DOHH2 (cell line): ENCODE results near the gene FAIM2.

ENCODE experiments used
- CTCF ChIP-seq: fragments of 200-600 bp; sonication (generic); IDR thresholded peaks from one replicate; pipeline ENCODE4 v1.5.1; 2014; ENCODE audit warnings: antibody characterized with exemption, mild to moderate bottlenecking, low read depth, low read length; ENCODE audit not compliant: poor library complexity, severe bottlenecking
- EZH2phosphoT487 ChIP-seq: fragments of 200-600 bp; sonication (generic); IDR thresholded peaks from 2 replicates; pipeline ENCODE4 v1.6.1; 2017; ENCODE audit warnings: borderline replicate concordance, mild to moderate bottlenecking, antibody characterized with exemption, low read length, moderate library complexity, mixed read lengths

DNA sequence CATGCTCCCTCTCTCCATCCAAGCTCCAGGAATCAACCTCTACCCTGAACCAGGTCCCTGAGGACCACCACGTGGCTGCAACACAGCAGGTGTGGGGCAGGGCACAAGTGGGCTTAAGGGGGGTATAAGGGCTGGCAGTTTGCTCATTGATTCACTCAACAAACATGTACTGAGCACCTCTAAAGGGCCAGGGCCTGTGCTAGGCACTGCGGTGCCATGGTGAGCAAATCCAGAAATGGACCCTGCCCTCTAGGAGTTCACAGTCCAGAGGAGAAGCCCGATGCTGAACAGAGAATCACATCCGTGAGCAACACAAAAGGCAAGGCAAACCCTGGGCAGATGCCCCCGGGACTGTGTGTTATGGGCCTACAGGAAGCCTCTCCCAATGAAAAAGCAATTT lies 40.3 kb upstream of the FAIM2 start:
- TF ChIP-seq CTCF (no peak), EZH2phosphoT487 (no peak)
